ENCODE data around the gene HSF2.

DNA sequence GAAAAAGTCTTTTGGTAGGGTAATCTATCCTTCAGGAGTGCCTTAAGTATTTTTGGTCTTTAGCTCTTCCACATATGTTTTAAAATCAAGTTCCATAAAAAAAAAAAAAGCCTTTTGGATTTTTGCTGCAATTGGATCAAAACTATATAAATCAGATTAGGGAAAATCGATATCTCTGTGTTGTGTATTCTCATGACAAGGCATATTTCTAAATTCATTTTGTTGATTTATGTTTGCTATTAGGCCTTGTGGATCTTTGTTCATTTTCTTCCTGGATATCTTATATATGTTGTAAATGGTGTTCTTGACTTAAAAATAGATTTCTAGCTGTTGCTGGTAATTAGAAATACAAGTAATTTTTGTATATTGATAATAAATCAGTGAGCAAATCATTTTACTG lies 8.8 kb downstream of the HSF2 start:
- TF ChIP-seq CTCF (IDR thresholded peaks at IDR 0.05): no peak
- no peak for TF ChIP-seq POLR2A (IDR thresholded peaks at IDR 0.05)

Measured in breast epithelium (tissue), 3 donors.